Right ventricle myocardium superior (tissue), 1 donor: ENCODE data around the gene NAP1L3. TPM values are rescaled to one million over a fixed set of nuclear protein-coding genes. Genes with fewer than 3 reads are reported as not detected.
A peak's percentile ranks its signal among the peaks of the same experiment; 100 is the strongest.

ENCODE experiments used
- ATAC-seq: fragments of 200-7000 bp; cut with Tn5 transposase; one replicate; pipeline ENCODE4 v1.9.1; 2020; ENCODE audit warnings: mild to moderate bottlenecking; ENCODE audit not compliant: poor library complexity
- DNase-seq: peaks from one replicate; pipeline ENCODE4 v3.0.0-alpha.2; 2020
- intact Hi-C: fragments of 100-400 bp; cut with DNase I; formaldehyde crosslinking; loops from one replicate; pipeline ENCODE4 v1.11.2; 2022
- long read RNA-seq: library from polyadenylated mRNA; unstranded; transcript quantifications from one replicate; pipeline ENCODE4 v2.0.0, GENCODE V29; 2021
- total RNA-seq: library from RNA; stranded (reverse); fragmentation: NEBNext Ultra II Directional; extraction: Animal tissue kit (Norgen Biotek cat#: 25700); gene quantifications from one replicate; pipeline ENCODE4 v1.2.1, GENCODE V29; 2021
- donor health status: DM: no; HTN: yes; CAD: no; lungs with severe emphysema.

Gene NAP1L3
- total RNA-seq = 0.65 TPM
- long read RNA-seq, transcript NAP1L3-201 (1 exons, 2,639 nt) = major isoform, 6 of 6 reads
- long read RNA-seq, partial matches to known transcripts = 0 of 6 reads
- long read RNA-seq, other reads (novel, unspliced or antisense) = 0 of 6 reads

DNA sequence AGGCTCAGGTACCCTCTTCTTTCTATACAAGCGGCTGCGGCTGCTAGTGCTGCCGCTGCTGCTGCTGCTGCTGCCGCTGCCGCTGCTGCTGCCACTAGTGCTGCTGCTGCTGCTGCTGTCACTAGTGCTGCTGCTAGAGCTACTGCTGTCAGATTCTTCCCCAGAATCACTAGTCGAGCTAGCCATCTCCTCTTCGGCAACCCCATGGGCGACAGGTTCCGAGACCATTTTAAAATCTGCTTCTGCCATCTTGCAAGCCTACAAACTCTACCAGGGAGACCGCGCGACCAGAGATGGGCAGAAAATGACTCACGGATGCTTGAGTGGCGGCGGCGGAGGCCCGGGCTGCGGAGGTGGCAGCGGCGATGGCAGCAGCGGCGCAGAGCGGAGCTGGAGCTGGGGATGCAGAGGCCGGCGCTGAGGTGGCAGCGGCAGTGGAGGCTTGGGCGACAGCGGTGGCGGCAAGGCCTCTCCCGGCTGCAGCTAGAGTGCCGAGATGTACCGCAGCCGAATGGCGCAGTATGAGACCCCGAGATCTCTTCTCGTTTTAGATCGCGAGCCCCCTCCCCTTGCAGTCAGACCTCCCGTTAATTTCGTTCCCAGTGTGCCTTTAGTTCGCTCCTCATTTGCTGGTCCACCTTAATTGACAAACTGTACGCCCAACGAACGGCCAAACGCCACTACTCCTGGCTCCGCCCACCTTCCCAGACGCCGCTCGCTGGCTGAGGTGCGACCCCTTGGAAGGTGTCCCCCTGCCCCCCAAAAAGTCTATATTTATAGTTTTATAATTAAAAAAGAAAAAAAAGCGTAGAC lies at the start of gene NAP1L3:
Gene NAP1L3 (minus strand): TSS at position 523 of the 813 bp plus-strand sequence. CDS start 274 bp downstream, at position 249.
- ATAC-seq = peak; percentile 98
- DNase-seq = peak; percentile 58
- intact Hi-C loops = no loop called here

- DNase-seq (no peak), ATAC-seq (no peak)
- intact Hi-C loops = no loop called here
Measured at GRCh38 chrX:93711076-93711475, 37.7 kb upstream of the NAP1L3 start.

- no peak for ATAC-seq
- DNase-seq = no peak
- intact Hi-C loops = no loop called here
Measured at GRCh38 chrX:93703701-93704100, 30.3 kb upstream of the NAP1L3 start.

- intact Hi-C loops = no loop called here
- no peak for ATAC-seq
- no peak for DNase-seq
Measured at GRCh38 chrX:93695981-93696380, 22.6 kb upstream of the NAP1L3 start.

GRCh38 chrX:93673869-93674271 lies 492 bp upstream of the NAP1L3 start, which contains the start of gene FAM133A:
Gene FAM133A, plus strand, starts transcription at chrX:93674206. Its CDS starts 35,214 bp downstream, at chrX:93709420.
- DNase-seq (no peak), ATAC-seq (peak; percentile 70)
- intact Hi-C loops = no loop called here

GRCh38 chrX:93660575-93660974 lies 12.8 kb downstream of the NAP1L3 start:
- intact Hi-C loops = no loop called here
- DNase-seq = no peak
- ATAC-seq = no peak

- ATAC-seq = no peak
- intact Hi-C loops = no loop called here
- DNase-seq = no peak
Measured at GRCh38 chrX:93649381-93649780, 24.0 kb downstream of the NAP1L3 start.

- intact Hi-C loops = no loop called here
- DNase-seq (no peak), ATAC-seq (no peak)
Measured at GRCh38 chrX:93637591-93637990, 35.8 kb downstream of the NAP1L3 start.

Other genes starting within 250 kb of the NAP1L3 start
- gene FAM133A, start 628 bp upstream of the NAP1L3 start, total RNA-seq = not detected